Kidney glomerular epithelial cell (primary cell): ENCODE measurements around the gene RCN1.

Source experiments
- DNase-seq: peaks from one replicate; lab custom pipeline; 2025; lab: John Stamatoyannopoulos, UW

RCN1 gene

GRCh38 chr11:32153747-32154146, 62.9 kb downstream of the RCN1 start:
- DNase-seq: no peak

- no peak for DNase-seq
Observed at GRCh38 chr11:32154275-32154674, 63.4 kb downstream of the RCN1 start.
